ENCODE results near the gene IFITM1. TPM values are rescaled to one million over a fixed set of nuclear protein-coding genes. Genes with fewer than 3 reads are reported as not detected.

The IFITM1 gene
- total RNA-seq (10 to 100 TPM in 4 of 5 donors, 1 to 10 TPM in 1; 7.0 to 59.8 (median 17.3) TPM), polyA plus RNA-seq (100 to 1,000 TPM in 2 of 3 donors, 10 to 100 TPM in 1; 79.9 to 224 (median 119) TPM)
- long read RNA-seq, donor 1, transcript IFITM1-202 (2 exons, 855 nt): major isoform, 6 of 6 reads
- long read RNA-seq, donor 1, partial matches to known transcripts: 0 of 6 reads
- long read RNA-seq, donor 1, other reads (novel, unspliced or antisense): 0 of 6 reads
- long read RNA-seq, donor 2, transcript IFITM1-202 (2 exons, 855 nt): major isoform, 23 of 23 reads
- long read RNA-seq, donor 2, partial matches to known transcripts: 0 of 23 reads
- long read RNA-seq, donor 2, other reads (novel, unspliced or antisense): 0 of 23 reads
- long read RNA-seq, donor 3, transcript IFITM1-202 (2 exons, 855 nt): major isoform, 11 of 11 reads
- long read RNA-seq, donor 3, partial matches to known transcripts: 0 of 11 reads
- long read RNA-seq, donor 3, other reads (novel, unspliced or antisense): 0 of 11 reads
- long read RNA-seq, donor 4, partial matches to known transcripts: 0 of 1 reads
- long read RNA-seq, donor 4, other reads (novel, unspliced or antisense): 0 of 1 reads
- long read RNA-seq, donor 5, transcript IFITM1-202 (2 exons, 855 nt): major isoform, 29 of 29 reads
- long read RNA-seq, donor 5, partial matches to known transcripts: 0 of 29 reads
- long read RNA-seq, donor 5, other reads (novel, unspliced or antisense): 0 of 29 reads
- long read RNA-seq, donor 6, transcript IFITM1-202 (2 exons, 855 nt): major isoform, 39 of 39 reads
- long read RNA-seq, donor 6, partial matches to known transcripts: 0 of 39 reads
- long read RNA-seq, donor 6, other reads (novel, unspliced or antisense): 0 of 39 reads
- long read RNA-seq, donor 7, transcript IFITM1-202 (2 exons, 855 nt): major isoform, 29 of 29 reads
- long read RNA-seq, donor 7, partial matches to known transcripts: 0 of 29 reads
- long read RNA-seq, donor 7, other reads (novel, unspliced or antisense): 0 of 29 reads
- long read RNA-seq, donor 8, transcript IFITM1-202 (2 exons, 855 nt): major isoform, 18 of 18 reads
- long read RNA-seq, donor 8, partial matches to known transcripts: 0 of 18 reads
- long read RNA-seq, donor 8, other reads (novel, unspliced or antisense): 0 of 18 reads
- long read RNA-seq, donor 9, transcript IFITM1-202 (2 exons, 855 nt): major isoform, 32 of 32 reads
- long read RNA-seq, donor 9, partial matches to known transcripts: 0 of 32 reads
- long read RNA-seq, donor 9, other reads (novel, unspliced or antisense): 0 of 32 reads
- long read RNA-seq, donor 10, transcript IFITM1-202 (2 exons, 855 nt): major isoform, 11 of 11 reads
- long read RNA-seq, donor 10, partial matches to known transcripts: 0 of 11 reads
- long read RNA-seq, donor 10, other reads (novel, unspliced or antisense): 0 of 11 reads

DNA sequence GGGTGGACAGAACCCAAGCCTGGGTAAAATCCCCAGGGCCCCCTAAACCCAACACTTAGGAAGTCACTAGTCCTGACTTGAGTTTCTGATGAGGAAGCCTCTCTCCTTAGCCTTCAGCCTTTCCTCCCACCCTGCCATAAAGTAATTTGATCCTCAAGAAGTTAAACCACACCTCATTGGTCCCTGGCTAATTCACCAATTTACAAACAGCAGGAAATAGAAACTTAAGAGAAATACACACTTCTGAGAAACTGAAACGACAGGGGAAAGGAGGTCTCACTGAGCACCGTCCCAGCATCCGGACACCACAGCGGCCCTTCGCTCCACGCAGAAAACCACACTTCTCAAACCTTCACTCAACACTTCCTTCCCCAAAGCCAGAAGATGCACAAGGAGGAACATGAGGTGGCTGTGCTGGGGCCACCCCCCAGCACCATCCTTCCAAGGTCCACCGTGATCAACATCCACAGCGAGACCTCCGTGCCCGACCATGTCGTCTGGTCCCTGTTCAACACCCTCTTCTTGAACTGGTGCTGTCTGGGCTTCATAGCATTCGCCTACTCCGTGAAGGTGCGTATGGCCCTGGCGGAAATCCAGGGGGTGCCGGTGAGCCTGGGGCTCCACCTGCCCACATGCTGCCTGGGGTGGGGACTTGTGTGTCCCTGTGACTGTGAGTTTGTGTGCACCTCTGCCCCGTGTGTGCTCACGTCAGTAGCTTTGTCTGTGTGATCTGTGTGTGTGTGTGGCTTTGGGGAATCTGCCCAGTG lies at the start of gene IFITM1:
IFITM1 (plus strand) TSS at position 254 of the 767 bp plus-strand sequence; CDS start at position 385, 131 bp downstream.
- Histone ChIP-seq H3K27ac (peak within 1 kb of the TSS; percentile 79 to 95 (median 86)), H3K4me1 (peaks cover 14 to 69% (median 45%) of the 10 kb centered on the region in 4 donors), H3K36me3 (no peaks in the 10 kb centered on the region), H3K9me3 (no peaks in the 10 kb centered on the region), H3K27me3 (peaks cover 0 to 25% (median 15%) of the 10 kb centered on the region in 3 donors), H3K4me3 (peak within 1 kb of the TSS; percentile 43 to 67 (median 48))
- intact Hi-C loops (cut with DNase I; ENCODE audit: low total_unique reads): no loop called here
- WGBS, 5 donors: 0 to 18% (median 11%) methylated on average over 17 to 18 of the region's 18 CpGs
- DNase-seq: peak in 1 of 2 donors; percentile 81
- peak in 2 of 4 donors; percentile 11 to 23 for TF ChIP-seq POLR2A (IDR thresholded peaks at IDR 0.05)
- TF ChIP-seq, protein P1, sequence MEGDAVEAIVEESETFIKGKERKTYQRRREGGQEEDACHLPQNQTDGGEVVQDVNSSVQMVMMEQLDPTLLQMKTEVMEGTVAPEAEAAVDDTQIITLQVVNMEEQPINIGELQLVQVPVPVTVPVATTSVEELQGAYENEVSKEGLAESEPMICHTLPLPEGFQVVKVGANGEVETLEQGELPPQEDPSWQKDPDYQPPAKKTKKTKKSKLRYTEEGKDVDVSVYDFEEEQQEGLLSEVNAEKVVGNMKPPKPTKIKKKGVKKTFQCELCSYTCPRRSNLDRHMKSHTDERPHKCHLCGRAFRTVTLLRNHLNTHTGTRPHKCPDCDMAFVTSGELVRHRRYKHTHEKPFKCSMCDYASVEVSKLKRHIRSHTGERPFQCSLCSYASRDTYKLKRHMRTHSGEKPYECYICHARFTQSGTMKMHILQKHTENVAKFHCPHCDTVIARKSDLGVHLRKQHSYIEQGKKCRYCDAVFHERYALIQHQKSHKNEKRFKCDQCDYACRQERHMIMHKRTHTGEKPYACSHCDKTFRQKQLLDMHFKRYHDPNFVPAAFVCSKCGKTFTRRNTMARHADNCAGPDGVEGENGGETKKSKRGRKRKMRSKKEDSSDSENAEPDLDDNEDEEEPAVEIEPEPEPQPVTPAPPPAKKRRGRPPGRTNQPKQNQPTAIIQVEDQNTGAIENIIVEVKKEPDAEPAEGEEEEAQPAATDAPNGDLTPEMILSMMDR (IDR thresholded peaks at IDR 0.05): no peak
- no peak for TF ChIP-seq EP300 (IDR thresholded peaks at IDR 0.05)
- peak in 2 of 3 donors; percentile 87 for TF ChIP-seq POLR2AphosphoS5 (IDR thresholded peaks at IDR 0.05)

DNA sequence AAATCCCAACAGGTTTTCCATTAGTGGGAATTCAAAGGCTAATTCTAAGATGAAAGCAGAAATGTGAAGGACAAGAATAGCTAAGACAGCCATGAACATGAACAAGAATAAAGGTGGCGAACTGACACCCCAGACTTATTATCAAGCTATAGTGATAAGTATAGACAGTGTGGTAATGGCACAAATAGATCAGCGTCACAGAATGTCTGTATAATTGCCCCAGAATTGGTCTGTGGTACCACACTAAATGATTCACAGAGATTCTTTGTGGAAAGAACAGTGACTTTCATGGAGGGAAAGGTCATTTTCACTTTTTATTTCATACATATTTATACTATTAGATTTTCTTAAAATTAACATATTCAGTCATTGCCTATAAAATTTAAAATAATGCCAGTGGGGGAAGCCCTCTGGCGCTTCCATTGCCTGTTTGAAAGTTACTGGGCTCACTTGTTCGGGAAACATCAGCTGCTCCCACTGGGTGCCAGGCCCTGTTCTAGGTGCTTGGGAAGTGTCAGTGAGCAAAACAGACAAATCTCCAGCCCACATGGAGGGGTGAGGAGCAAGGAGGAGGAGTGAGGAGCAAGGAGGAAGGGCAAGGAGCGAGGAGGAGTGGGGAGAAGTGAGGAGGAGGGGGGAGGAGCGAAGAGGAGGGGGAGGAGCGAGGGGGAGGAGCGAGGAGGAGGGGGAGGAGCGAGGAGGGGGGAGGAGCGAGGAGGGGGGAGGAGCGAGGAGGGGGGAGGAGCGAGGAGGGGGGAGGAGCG lies 47.0 kb upstream of the IFITM1 start:
- H3K27me3 ChIP-seq: peaks cover 0 to 27% (median 0%) of the 10 kb centered on the region in 3 donors
- intact Hi-C loops (cut with DNase I; ENCODE audit: low total_unique reads): no loop called here
- H3K4me1 ChIP-seq: peaks cover 0 to 23% (median 10%) of the 10 kb centered on the region in 4 donors
- H3K36me3 ChIP-seq: no peaks in the 10 kb centered on the region
- WGBS, 5 donors: 78 to 88% (median 84%) methylated on average over 4 to 5 of the region's 13 CpGs
- H3K9me3 ChIP-seq: peaks cover 0 to 10% (median 0%) of the 10 kb centered on the region in 4 donors
- no peak for DNase-seq
- TF ChIP-seq, protein P1 (IDR thresholded peaks at IDR 0.05): no peak
- TF ChIP-seq POLR2AphosphoS5 (IDR thresholded peaks at IDR 0.05): no peak
- TF ChIP-seq POLR2A (IDR thresholded peaks at IDR 0.05): no peak
- TF ChIP-seq EP300 (IDR thresholded peaks at IDR 0.05): no peak
- H3K4me3 ChIP-seq: no peak overlapping the region
- H3K27ac ChIP-seq: no peak overlapping the region

DNA sequence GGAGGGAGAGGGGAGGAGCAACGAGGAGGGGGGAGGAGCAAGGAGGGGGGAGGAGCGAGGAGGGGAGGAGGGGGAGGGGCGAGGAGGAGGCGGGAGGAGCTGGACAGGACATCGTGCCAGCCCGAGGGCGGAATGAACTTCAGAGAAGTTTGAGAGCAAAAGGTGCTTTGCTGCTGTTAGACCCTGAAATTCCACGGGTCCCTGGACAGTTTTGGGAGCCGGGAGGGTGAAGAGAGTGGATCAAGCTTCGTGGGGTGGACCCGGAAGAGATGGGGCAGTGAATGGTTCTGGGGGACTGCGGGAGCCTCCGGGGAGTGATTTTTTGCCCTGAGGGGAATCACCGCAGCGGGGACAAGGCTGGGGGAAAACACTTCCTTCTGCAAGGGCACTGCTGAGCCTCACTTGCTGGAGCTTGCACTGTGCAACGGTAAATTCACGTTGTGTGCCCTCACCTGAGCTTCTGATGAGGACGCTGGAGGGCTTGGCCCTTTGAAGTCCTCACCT lies 46.3 kb upstream of the IFITM1 start:
- TF ChIP-seq EP300 (IDR thresholded peaks at IDR 0.05) (no peak), POLR2AphosphoS5 (IDR thresholded peaks at IDR 0.05) (peak in 1 of 3 donors; percentile 39)
- peak overlapping the region; percentile 25 to 45 (median 38) for H3K4me3 ChIP-seq
- peak overlapping the region; percentile 23 to 89 (median 77) for H3K27ac ChIP-seq
- H3K27me3 ChIP-seq: peaks cover 0 to 34% (median 0%) of the 10 kb centered on the region in 3 donors
- H3K9me3 ChIP-seq: peaks cover 0 to 10% (median 0%) of the 10 kb centered on the region in 4 donors
- peak; percentile 21 to 60 for DNase-seq
- 40 to 58% (median 43%) methylated on average over 14 to 17 of the region's 18 CpGs for WGBS, 5 donors
- no peaks in the 10 kb centered on the region for H3K36me3 ChIP-seq
- H3K4me1 ChIP-seq: peaks cover 0 to 23% (median 10%) of the 10 kb centered on the region in 4 donors
- intact Hi-C loops (cut with DNase I; ENCODE audit: low total_unique reads): no loop called here

Data from stomach (tissue), 19 donors.